ENCODE results near the gene CAPN14.

CAPN14 gene

DNA sequence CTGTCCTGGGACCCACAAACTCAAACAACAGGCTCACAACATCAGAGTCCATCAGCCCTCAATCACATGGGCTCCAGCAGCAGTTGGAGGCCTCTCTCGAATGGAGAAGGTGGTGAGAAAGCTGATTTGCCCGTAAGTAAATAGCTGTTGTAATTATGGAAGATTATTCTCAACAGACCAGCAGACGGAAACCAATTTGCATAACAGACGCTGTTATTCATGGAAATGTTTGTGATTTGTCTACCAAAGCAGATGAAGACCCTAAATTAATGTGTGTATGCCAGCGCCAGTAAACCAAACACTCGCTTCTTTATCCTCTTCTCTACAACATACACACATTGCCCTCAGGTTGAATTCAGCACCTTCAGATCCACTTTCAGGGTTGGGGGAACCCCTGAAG, 55.7 kb downstream of the CAPN14 start:
- TF ChIP-seq, protein P1, sequence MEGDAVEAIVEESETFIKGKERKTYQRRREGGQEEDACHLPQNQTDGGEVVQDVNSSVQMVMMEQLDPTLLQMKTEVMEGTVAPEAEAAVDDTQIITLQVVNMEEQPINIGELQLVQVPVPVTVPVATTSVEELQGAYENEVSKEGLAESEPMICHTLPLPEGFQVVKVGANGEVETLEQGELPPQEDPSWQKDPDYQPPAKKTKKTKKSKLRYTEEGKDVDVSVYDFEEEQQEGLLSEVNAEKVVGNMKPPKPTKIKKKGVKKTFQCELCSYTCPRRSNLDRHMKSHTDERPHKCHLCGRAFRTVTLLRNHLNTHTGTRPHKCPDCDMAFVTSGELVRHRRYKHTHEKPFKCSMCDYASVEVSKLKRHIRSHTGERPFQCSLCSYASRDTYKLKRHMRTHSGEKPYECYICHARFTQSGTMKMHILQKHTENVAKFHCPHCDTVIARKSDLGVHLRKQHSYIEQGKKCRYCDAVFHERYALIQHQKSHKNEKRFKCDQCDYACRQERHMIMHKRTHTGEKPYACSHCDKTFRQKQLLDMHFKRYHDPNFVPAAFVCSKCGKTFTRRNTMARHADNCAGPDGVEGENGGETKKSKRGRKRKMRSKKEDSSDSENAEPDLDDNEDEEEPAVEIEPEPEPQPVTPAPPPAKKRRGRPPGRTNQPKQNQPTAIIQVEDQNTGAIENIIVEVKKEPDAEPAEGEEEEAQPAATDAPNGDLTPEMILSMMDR (IDR thresholded peaks at IDR 0.05; ENCODE audit: extremely low read depth, insufficient read depth, missing control alignments): no peak
- in situ Hi-C loops (cut with MboI; ENCODE audit: low pct_unique_long_range_greater_than_20kb, low sequenced_read_pairs, unreplicated experiment): loop anchor here (25.0 kb wide), 1 partner anchor 449 kb away; no protein-coding TSS in a partner anchor
- no peak for DNase-seq (ENCODE audit: low spot score)

DNA sequence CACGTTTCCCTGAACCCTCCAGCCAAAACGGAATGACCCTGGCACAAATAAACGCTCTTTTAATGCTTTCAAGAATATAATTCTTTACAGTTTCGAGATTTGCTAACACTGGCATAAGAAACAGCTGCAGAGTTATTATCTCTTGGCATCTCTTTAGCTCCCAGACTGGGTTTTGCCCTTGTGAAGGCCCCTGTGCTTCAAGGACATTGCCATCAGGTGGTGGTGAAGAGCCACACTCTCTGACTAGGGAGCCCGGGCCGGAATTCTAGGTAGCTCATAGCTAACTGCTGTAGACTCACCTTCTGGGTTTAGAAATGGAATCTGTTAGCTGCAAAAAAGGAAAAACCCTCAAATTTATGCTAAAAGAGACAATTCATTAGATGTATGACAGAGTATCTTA, 65.8 kb downstream of the CAPN14 start:
- in situ Hi-C loops (cut with MboI; ENCODE audit: low pct_unique_long_range_greater_than_20kb, low sequenced_read_pairs, unreplicated experiment): loop anchor here (25.0 kb wide), 1 partner anchor 439 kb away; no protein-coding TSS in a partner anchor
- DNase-seq (ENCODE audit: low spot score): no peak
- TF ChIP-seq, protein P1 (IDR thresholded peaks at IDR 0.05; ENCODE audit: extremely low read depth, insufficient read depth, missing control alignments): no peak

DNA sequence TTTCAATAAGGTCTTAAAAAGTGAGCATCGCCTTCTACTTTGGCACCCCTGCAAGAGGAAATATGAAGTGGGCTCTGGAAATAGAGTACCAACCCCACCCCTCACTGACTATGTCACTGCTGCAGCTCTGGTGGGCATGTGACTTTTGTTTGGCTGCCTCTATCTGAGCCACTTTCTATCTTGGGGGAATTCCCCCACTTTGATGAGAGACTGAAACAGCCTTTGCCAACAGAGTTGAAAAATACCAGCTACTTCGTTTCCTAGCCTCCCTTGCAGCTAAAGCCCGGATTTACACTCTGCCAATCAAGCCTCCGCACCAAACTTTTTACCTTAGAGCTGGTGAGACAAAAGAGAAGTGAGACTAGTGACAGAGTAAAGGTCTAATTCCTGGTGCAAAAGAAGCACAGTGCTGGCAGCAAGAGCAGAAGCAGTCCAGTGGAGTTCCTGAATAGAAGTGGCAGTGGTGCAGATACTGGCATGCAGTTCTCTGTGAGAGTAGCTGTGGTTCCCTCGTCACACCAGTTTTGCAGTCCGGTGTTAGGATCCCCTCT, 67.1 kb downstream of the CAPN14 start:
- TF ChIP-seq, protein P1 (IDR thresholded peaks at IDR 0.05; ENCODE audit: extremely low read depth, insufficient read depth, missing control alignments): no peak
- in situ Hi-C loops (cut with MboI; ENCODE audit: low pct_unique_long_range_greater_than_20kb, low sequenced_read_pairs, unreplicated experiment): loop anchor here (25.0 kb wide), 1 partner anchor 438 kb away; no protein-coding TSS in a partner anchor
- no peak for DNase-seq (ENCODE audit: low spot score)

DNA sequence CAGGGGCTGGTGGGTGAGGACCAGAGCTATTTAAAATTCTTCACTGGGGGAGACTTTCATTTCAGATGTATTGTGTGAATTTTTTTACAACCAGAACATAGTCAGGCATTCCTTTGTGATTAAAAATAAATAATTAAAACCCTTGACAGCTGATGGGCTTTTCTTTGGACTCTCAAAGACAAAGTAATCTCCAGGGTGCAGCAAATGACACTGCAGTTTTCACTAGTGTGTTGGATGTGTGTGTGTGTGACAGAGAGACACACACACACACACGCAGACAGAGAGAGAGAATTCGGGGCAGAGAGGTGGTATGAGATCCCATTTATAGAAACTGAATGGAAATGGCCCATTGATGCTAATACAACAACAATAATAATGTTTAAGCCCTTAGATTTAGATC, 68.8 kb downstream of the CAPN14 start:
- DNase-seq (ENCODE audit: low spot score): no peak
- TF ChIP-seq, protein P1 (IDR thresholded peaks at IDR 0.05; ENCODE audit: extremely low read depth, insufficient read depth, missing control alignments): no peak
- in situ Hi-C loops (cut with MboI; ENCODE audit: low pct_unique_long_range_greater_than_20kb, low sequenced_read_pairs, unreplicated experiment): no loop called here

DNA sequence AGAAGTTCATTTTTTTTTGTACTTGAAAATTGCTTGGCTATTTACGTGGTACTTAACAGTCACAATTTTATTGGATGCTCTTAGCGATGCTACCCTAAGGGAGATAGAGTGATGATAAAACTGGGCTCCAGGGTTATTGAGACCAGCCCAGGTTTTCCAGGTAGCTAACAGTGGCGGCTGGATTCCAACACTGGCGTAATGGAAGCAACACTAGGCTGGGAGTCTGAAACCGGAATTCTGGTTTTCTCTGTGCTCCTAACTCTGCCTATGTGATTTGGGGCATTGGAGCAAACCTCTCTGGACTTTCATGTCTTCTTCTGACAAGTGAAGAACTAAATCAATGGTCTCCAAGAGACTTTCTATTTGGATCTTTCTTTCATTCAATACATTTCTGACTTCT, 69.7 kb downstream of the CAPN14 start:
- TF ChIP-seq, protein P1 (IDR thresholded peaks at IDR 0.05; ENCODE audit: extremely low read depth, insufficient read depth, missing control alignments): no peak
- no peak for DNase-seq (ENCODE audit: low spot score)
- in situ Hi-C loops (cut with MboI; ENCODE audit: low pct_unique_long_range_greater_than_20kb, low sequenced_read_pairs, unreplicated experiment): no loop called here

DNA sequence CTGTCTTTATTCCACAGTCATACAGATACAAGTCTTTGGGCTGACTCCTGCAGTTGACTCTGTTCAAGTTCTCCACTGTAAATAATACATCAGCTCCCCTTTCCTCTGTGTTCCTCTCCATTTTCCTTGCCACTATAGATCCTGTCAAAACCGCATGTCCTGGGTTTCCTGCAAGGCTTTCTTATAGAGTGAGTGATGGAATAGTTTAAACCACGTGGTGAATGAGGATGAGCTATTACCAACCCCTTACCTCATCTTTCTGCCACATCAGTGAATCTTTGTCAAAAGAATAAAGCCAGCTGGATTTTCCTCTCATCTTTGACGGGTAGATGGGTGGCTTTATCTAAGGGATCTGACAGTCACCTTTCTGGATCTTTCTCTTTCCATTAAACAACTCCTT, 75.2 kb downstream of the CAPN14 start:
- in situ Hi-C loops (cut with MboI; ENCODE audit: low pct_unique_long_range_greater_than_20kb, low sequenced_read_pairs, unreplicated experiment): no loop called here
- no peak for DNase-seq (ENCODE audit: low spot score)
- TF ChIP-seq, protein P1 (IDR thresholded peaks at IDR 0.05; ENCODE audit: extremely low read depth, insufficient read depth, missing control alignments): no peak

Data from GM13977 (cell line).